Neural cell (in vitro differentiated cells): ENCODE data around the gene CPVL. TPM values are rescaled to one million over a fixed set of nuclear protein-coding genes. Genes with fewer than 3 reads are reported as not detected.

Experiments
- H2AFZ ChIP-seq: fragments of 200-600, 300-800 bp; sonication (generic), shearing (Covaris generic); 2 replicates; pipeline ENCODE4 v1.6.0; 2014; ENCODE audit warnings: low read depth, mild to moderate bottlenecking, antibody characterized with exemption, low read length, moderate library complexity
- H3F3A ChIP-seq: fragments of 200-600 bp; shearing (Covaris generic); 2 replicates; pipeline ENCODE4 v1.6.1; 2016; ENCODE audit warnings: mild to moderate bottlenecking, moderate library complexity, mixed read lengths, antibody characterized with exemption, low read length; ENCODE audit not compliant: insufficient read depth, poor library complexity, severe bottlenecking
- H3K27ac ChIP-seq: fragments of 200-600, 300-800 bp; sonication (generic), shearing (Covaris generic); 2 replicates; pipeline ENCODE4 v1.5.1; 2014; ENCODE audit warnings: mild to moderate bottlenecking, low read length, moderate library complexity
- H3K27me3 ChIP-seq: fragments of 300-800, 200-600 bp; sonication (generic), shearing (Covaris generic); 2 replicates; pipeline ENCODE4 v1.6.0; 2014; ENCODE audit warnings: mild to moderate bottlenecking, low read depth, low read length, moderate library complexity; ENCODE audit not compliant: insufficient read depth
- H3K36me3 ChIP-seq: fragments of 300-800, 200-600 bp; sonication (generic), shearing (Covaris generic); 2 replicates; pipeline ENCODE4 v1.5.1; 2014; ENCODE audit warnings: mild to moderate bottlenecking, antibody characterized with exemption, low read length, moderate library complexity; ENCODE audit not compliant: insufficient read depth
- H3K4me2 ChIP-seq: fragments of 300-800, 200-600 bp; sonication (generic), shearing (Covaris generic); 2 replicates; pipeline ENCODE4 v1.6.0; 2014; ENCODE audit warnings: mild to moderate bottlenecking, low read length
- H3K4me3 ChIP-seq: fragments of 300-800, 200-600 bp; sonication (generic), shearing (Covaris generic); 2 replicates; pipeline ENCODE4 v1.5.1; 2014; ENCODE audit warnings: mild to moderate bottlenecking, low read length, moderate library complexity
- H3K79me2 ChIP-seq: fragments of 200-600 bp; shearing (Covaris generic); replicated peaks from 2 replicates; pipeline ENCODE4 v1.6.0; 2014; ENCODE audit warnings: mild to moderate bottlenecking, low read length, moderate library complexity; ENCODE audit not compliant: insufficient read depth
- H3K9ac ChIP-seq: fragments of 300-800, 200-600 bp; sonication (generic), shearing (Covaris generic); 2 replicates; pipeline ENCODE4 v1.6.1; 2016; ENCODE audit warnings: mild to moderate bottlenecking, low read length, mixed read lengths
- H3K9me2 ChIP-seq: fragments of 200-600 bp; shearing (Covaris generic); 2 replicates; pipeline ENCODE4 v1.6.1; 2016; ENCODE audit warnings: mild to moderate bottlenecking, low read length, mixed read lengths; ENCODE audit not compliant: insufficient read depth
- H3K9me3 ChIP-seq: fragments of 200-600, 300-800 bp; sonication (generic), shearing (Covaris generic); 2 replicates; pipeline ENCODE4 v1.6.1; 2016; ENCODE audit warnings: mild to moderate bottlenecking, mixed run types, low read length, moderate library complexity, mixed read lengths
- H4K20me1 ChIP-seq: fragments of 200-600 bp; shearing (Covaris generic); 2 replicates; pipeline ENCODE4 v1.6.1; 2016; ENCODE audit warnings: mild to moderate bottlenecking, mixed run types; ENCODE audit not compliant: insufficient read depth
- EP300 ChIP-seq: fragments of 450-650 bp; conservative IDR thresholded peaks from 2 replicates; pipeline ENCODE4 v1.6.1; 2014; ENCODE audit warnings: antibody characterized with exemption, mild to moderate bottlenecking, moderate library complexity; ENCODE audit not compliant: poor library complexity, severe bottlenecking
- EZH2 ChIP-seq: fragments of 200-600, 300-800 bp; shearing (Covaris generic), sonication (generic); IDR thresholded peaks from 2 replicates; pipeline ENCODE4 v1.6.1; 2014; ENCODE audit warnings: antibody characterized with exemption, low read length, borderline replicate concordance, mild to moderate bottlenecking; ENCODE audit not compliant: insufficient read depth, poor library complexity, severe bottlenecking
- MXI1 ChIP-seq: fragments of 450-650 bp; conservative IDR thresholded peaks from 2 replicates; pipeline ENCODE4 v1.6.1; 2014; ENCODE audit warnings: antibody characterized with exemption, mild to moderate bottlenecking; ENCODE audit not compliant: poor library complexity, severe bottlenecking
- POLR2AphosphoS5 ChIP-seq: IDR thresholded peaks from 2 replicates; pipeline ENCODE4 v1.6.1; 2012
- RAD21 ChIP-seq: fragments of 450-650 bp; conservative IDR thresholded peaks from 2 replicates; pipeline ENCODE4 v1.6.1; 2014; ENCODE audit warnings: antibody characterized with exemption, mild to moderate bottlenecking, moderate library complexity
- REST ChIP-seq: IDR thresholded peaks from 2 replicates; pipeline ENCODE4 v1.6.1; 2012; ENCODE audit warnings: borderline replicate concordance
- SMC3 ChIP-seq: fragments of 450-650 bp; conservative IDR thresholded peaks from 2 replicates; pipeline ENCODE4 v1.6.1; 2014; ENCODE audit warnings: antibody characterized with exemption, mild to moderate bottlenecking, moderate library complexity; ENCODE audit not compliant: poor library complexity
- TAF1 ChIP-seq: IDR thresholded peaks from 2 replicates; pipeline ENCODE4 v1.6.1; 2012; ENCODE audit warnings: low read depth
- polyA plus RNA-seq: library from polyadenylated mRNA; depleted of rRNA; stranded (reverse); fragments of >200 nt; gene quantifications from 2 replicates; pipeline ENCODE4 v1.2.3, GENCODE V29; 2014
- TF ChIP-seq, protein P1 (sequence below): fragments of 450-650 bp; IDR thresholded peaks from 2 replicates; pipeline ENCODE4 v1.5.1; 2014; ENCODE audit warnings: antibody characterized with exemption, mild to moderate bottlenecking, moderate library complexity; ENCODE audit not compliant: poor library complexity, severe bottlenecking

Gene CPVL
- polyA plus RNA-seq, 1 donor from 2014 or later: 13.0 TPM

DNA sequence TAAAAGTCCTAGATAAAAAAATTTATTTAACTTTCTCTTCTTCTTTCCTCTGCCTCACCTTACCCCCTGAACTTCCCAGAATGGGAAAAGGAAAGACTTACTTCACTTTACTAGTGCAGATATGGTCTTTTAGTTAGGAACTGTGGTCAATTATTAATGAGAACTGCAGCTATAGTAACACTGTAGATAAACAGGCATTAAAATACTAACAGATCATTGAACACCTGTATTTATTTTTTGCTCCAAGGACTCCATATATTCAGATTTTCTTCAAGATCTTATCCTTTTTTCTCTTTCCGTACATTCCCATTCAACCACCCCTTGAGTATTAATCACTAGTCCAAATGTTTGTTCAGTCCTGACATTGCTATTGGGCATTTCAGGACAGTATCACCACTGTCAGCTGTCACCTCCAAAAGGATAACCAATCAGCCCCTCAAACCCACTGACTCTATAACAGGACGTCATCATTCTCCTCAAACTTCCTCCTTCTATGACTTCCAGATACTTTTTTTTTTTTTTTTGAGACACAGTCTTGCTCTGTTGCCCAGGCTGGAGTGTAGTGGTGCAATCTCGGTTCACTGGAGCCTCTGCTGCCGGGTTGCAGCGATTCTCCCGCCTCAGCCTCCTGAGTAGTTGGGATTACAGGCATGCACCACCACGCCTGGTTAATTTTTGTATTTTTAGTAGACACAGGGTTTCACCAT lies 4.2 kb downstream of the CPVL start:
- H3K4me2 ChIP-seq: no peak overlapping the region
- H4K20me1 ChIP-seq: no peaks in the 10 kb centered on the region
- no peaks in the 10 kb centered on the region for H3K36me3 ChIP-seq
- no peak overlapping the region for H3K4me3 ChIP-seq
- H3K27ac ChIP-seq: no peak overlapping the region
- no peak overlapping the region for H3K9ac ChIP-seq
- H2AFZ ChIP-seq: no peak overlapping the region
- no peaks in the 10 kb centered on the region for H3K9me3 ChIP-seq
- peaks cover 22% of the 10 kb centered on the region for H3K27me3 ChIP-seq
- no peaks in the 10 kb centered on the region for H3K9me2 ChIP-seq
- no peak for TF ChIP-seq EP300
- no peak for TF ChIP-seq SMC3
- TF ChIP-seq RAD21: no peak
- TF ChIP-seq REST: no peak
- no peak for TF ChIP-seq EZH2
- no peak for TF ChIP-seq MXI1
- no peaks in the 10 kb centered on the region for H3F3A ChIP-seq
- no peaks in the 10 kb centered on the region for H3K79me2 ChIP-seq

DNA sequence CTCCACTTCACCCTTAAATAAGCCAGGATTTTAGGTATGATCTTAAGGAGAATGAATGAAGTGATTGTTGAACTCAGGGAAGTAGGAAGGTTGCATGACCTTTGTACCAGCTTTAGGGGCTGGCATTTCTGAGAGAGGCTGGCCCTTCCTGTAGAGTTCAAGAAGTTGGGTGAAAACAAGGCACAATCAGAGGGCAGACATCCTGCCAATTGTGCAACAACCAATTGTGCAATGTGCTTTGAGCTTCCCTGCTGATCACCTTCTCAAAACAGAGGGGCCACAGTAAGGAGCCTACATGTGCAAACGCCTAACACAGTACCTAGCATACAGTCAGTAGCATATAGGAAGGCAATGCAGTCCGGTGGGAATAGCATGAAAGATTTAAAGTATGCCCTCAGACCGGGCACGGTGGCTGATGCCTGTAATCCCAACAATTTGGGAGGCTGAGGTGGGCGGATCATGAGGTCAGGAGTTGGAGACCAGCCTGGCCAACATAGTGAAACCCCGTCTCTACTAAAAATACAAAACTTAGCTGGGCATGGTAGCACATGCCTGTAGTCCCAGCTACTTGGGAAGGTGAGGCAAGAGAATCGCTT lies 5.4 kb downstream of the CPVL start:
- H3K9me2 ChIP-seq: no peaks in the 10 kb centered on the region
- H4K20me1 ChIP-seq: no peaks in the 10 kb centered on the region
- no peak overlapping the region for H2AFZ ChIP-seq
- H3K27me3 ChIP-seq: peaks cover 12% of the 10 kb centered on the region
- H3K79me2 ChIP-seq: no peaks in the 10 kb centered on the region
- TF ChIP-seq REST (no peak), EP300 (no peak), MXI1 (no peak), RAD21 (no peak), EZH2 (no peak), POLR2AphosphoS5 (no peak), TAF1 (no peak), SMC3 (no peak)
- TF ChIP-seq, protein P1, sequence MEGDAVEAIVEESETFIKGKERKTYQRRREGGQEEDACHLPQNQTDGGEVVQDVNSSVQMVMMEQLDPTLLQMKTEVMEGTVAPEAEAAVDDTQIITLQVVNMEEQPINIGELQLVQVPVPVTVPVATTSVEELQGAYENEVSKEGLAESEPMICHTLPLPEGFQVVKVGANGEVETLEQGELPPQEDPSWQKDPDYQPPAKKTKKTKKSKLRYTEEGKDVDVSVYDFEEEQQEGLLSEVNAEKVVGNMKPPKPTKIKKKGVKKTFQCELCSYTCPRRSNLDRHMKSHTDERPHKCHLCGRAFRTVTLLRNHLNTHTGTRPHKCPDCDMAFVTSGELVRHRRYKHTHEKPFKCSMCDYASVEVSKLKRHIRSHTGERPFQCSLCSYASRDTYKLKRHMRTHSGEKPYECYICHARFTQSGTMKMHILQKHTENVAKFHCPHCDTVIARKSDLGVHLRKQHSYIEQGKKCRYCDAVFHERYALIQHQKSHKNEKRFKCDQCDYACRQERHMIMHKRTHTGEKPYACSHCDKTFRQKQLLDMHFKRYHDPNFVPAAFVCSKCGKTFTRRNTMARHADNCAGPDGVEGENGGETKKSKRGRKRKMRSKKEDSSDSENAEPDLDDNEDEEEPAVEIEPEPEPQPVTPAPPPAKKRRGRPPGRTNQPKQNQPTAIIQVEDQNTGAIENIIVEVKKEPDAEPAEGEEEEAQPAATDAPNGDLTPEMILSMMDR: no peak
- no peaks in the 10 kb centered on the region for H3K9me3 ChIP-seq
- no peaks in the 10 kb centered on the region for H3K36me3 ChIP-seq
- H3K9ac ChIP-seq: no peak overlapping the region
- H3K27ac ChIP-seq: no peak overlapping the region
- H3K4me2 ChIP-seq: no peak overlapping the region
- no peak overlapping the region for H3K4me3 ChIP-seq
- no peaks in the 10 kb centered on the region for H3F3A ChIP-seq
